T47D (cell line): ENCODE data around the gene SZT2.

Source experiments
- DNase-seq, 2 experiments: peaks; one replicate each; pipeline versions ENCODE4 v3.0.0 to v3.0.0-alpha.2; 2011 to 2012; ENCODE audit warnings: low read depth in 1 of 2, low spot score in 1 of 2
- JUND ChIP-seq: IDR thresholded peaks from 2 replicates; pipeline ENCODE4 v1.6.1; 2012; ENCODE audit warnings: low read depth
- in situ Hi-C: cut with HindIII; loops from 2 replicates; pipeline ENCODE4 v1.10.0; 2016; ENCODE audit warnings: low sequenced_read_pairs, low pct_unique_long_range_greater_than_20kb

SZT2 gene

GRCh38 chr1:43503534-43503933 lies 113.8 kb downstream of the SZT2 start:
- in situ Hi-C loops = no loop called here

More at GRCh38 chr1:43503534-43503933, 113.8 kb downstream of the SZT2 start:
- no peak for DNase-seq
- no peak for TF ChIP-seq JUND
